IMR-90 (cell line): ENCODE results near the gene CCDC43. TPM values are rescaled to one million over a fixed set of nuclear protein-coding genes. Genes with fewer than 3 reads are reported as not detected.

ENCODE experiments used
- ATAC-seq: fragments of 200-7000 bp; cut with Tn5 transposase; 2 replicates; pipeline ENCODE4 v1.9.1; 2020; ENCODE audit warnings: low read depth, mild to moderate bottlenecking, moderate library complexity
- BruUV-seq: library from RNA; stranded (reverse); fragments of 400-500 nt; replicated peaks from 2 replicates; lab custom pipeline; 2021; lab: Mats Ljungman, UMichigan
- CTCF ChIA-PET: fragments of 300-600 bp; formaldehyde crosslinking; extraction: SDS; loops from one replicate; lab custom pipeline; 2021; ENCODE audit warnings: antibody characterized with exemption; lab: Yijun Ruan, JAX
- POLR2A ChIA-PET: fragments of 300-600 bp; sonication (Branson Sonifier 250); formaldehyde crosslinking; loops from one replicate; lab custom pipeline; 2022; ENCODE audit warnings: antibody characterized with exemption; ENCODE audit not compliant: unreplicated experiment; lab: Charles Lee
- DNase-seq: peaks from one replicate; pipeline ENCODE4 v3.0.0; 2013
- H2AFZ ChIP-seq: replicated peaks from 2 replicates; pipeline ENCODE3; 2013; ENCODE audit warnings: low read length, mild to moderate bottlenecking; ENCODE audit not compliant: poor library complexity
- H2AK5ac ChIP-seq: 2 replicates; pipeline ENCODE4 v1.6.1; 2013; ENCODE audit warnings: low read depth, low read length, inconsistent platforms
- H2AK9ac ChIP-seq: replicated peaks from 2 replicates; pipeline ENCODE3; 2013; ENCODE audit warnings: mild to moderate bottlenecking, low read depth, low read length, moderate library complexity; ENCODE audit not compliant: poor library complexity
- H2BK120ac ChIP-seq: 2 replicates; pipeline ENCODE4 v1.6.1; 2013; ENCODE audit warnings: low read depth, low read length, inconsistent platforms
- H2BK15ac ChIP-seq: 3 replicates; pipeline ENCODE4 v1.6.1; 2013; ENCODE audit warnings: low read depth, low read length, inconsistent platforms
- H2BK20ac ChIP-seq: 2 replicates; pipeline ENCODE4 v1.6.1; 2013; ENCODE audit warnings: low read depth, mild to moderate bottlenecking, inconsistent platforms, low read length, moderate library complexity
- H2BK5ac ChIP-seq: 2 replicates; pipeline ENCODE4 v1.6.1; 2013; ENCODE audit warnings: mild to moderate bottlenecking, low read depth, low read length, inconsistent platforms; ENCODE audit not compliant: poor library complexity, severe bottlenecking
- H3K14ac ChIP-seq: replicated peaks from 2 replicates; pipeline ENCODE4 v1.6.1; 2013; ENCODE audit warnings: low read depth, low read length, inconsistent platforms
- H3K18ac ChIP-seq: 2 replicates; pipeline ENCODE4 v1.6.1; 2013; ENCODE audit warnings: low read depth, low read length, control low read depth
- H3K23ac ChIP-seq: 2 replicates; pipeline ENCODE4 v1.6.1; 2013; ENCODE audit warnings: low read depth, low read length, inconsistent platforms
- H3K27ac ChIP-seq: 2 replicates; pipeline ENCODE4 v1.5.1; 2013; ENCODE audit warnings: mild to moderate bottlenecking, control low read depth, low read length; ENCODE audit not compliant: insufficient read depth
- H3K27me3 ChIP-seq: 2 replicates; pipeline ENCODE4 v1.6.1; 2013; ENCODE audit warnings: low read length; ENCODE audit not compliant: control insufficient read depth, insufficient read depth
- H3K36me3 ChIP-seq: 2 replicates; pipeline ENCODE4 v1.6.1; 2013; ENCODE audit warnings: low read length, mixed read lengths; ENCODE audit not compliant: control insufficient read depth, insufficient read depth
- H3K4ac ChIP-seq: 2 replicates; pipeline ENCODE4 v1.6.1; 2013; ENCODE audit warnings: low read depth, low read length, inconsistent platforms
- H3K4me1 ChIP-seq: 2 replicates; pipeline ENCODE4 v1.6.1; 2013; ENCODE audit warnings: low read length, mixed read lengths; ENCODE audit not compliant: control insufficient read depth, insufficient read depth
- H3K4me2 ChIP-seq: 2 replicates; pipeline ENCODE4 v1.6.1; 2013; ENCODE audit warnings: low read depth, mild to moderate bottlenecking, control low read depth, low read length, moderate library complexity
- H3K4me3 ChIP-seq: 2 replicates; pipeline ENCODE4 v1.5.1; 2013; ENCODE audit warnings: low read depth, mild to moderate bottlenecking, control low read depth, low read length, moderate library complexity; ENCODE audit not compliant: insufficient read depth
- H3K56ac ChIP-seq: 2 replicates; pipeline ENCODE4 v1.6.1; 2013; ENCODE audit warnings: low read length, inconsistent platforms; ENCODE audit not compliant: insufficient read depth; ENCODE audit errors: extremely low read depth
- H3K79me1 ChIP-seq, 2 experiments: 2 replicates each; pipeline ENCODE4 v1.6.1; 2013; ENCODE audit warnings: low read length in 2 of 2, inconsistent platforms in 1 of 2, low read depth in 1 of 2
- H3K9ac ChIP-seq: 2 replicates; pipeline ENCODE4 v1.6.1; 2013; ENCODE audit warnings: low read depth, low read length, control low read depth
- H3K9me1 ChIP-seq: 2 replicates; pipeline ENCODE4 v1.6.1; 2013; ENCODE audit warnings: low read length, inconsistent platforms; ENCODE audit not compliant: insufficient read depth
- H3K9me3 ChIP-seq: 2 replicates; pipeline ENCODE4 v1.6.1; 2013; ENCODE audit warnings: low read length; ENCODE audit not compliant: control insufficient read depth, insufficient read depth
- H4K20me1 ChIP-seq: 2 replicates; pipeline ENCODE4 v1.6.1; 2013; ENCODE audit warnings: low read length, inconsistent platforms; ENCODE audit not compliant: insufficient read depth
- H4K5ac ChIP-seq: 2 replicates; pipeline ENCODE4 v1.6.1; 2013; ENCODE audit warnings: mild to moderate bottlenecking, low read depth, low read length, control low read depth
- H4K8ac ChIP-seq, 2 experiments: 2 replicates each; pipeline ENCODE4 v1.6.1; 2013; ENCODE audit warnings: low read depth in 2 of 2, low read length in 2 of 2, control low read depth in 1 of 2, inconsistent platforms in 1 of 2
- H4K91ac ChIP-seq: 2 replicates; pipeline ENCODE4 v1.6.1; 2013; ENCODE audit warnings: low read depth, low read length, inconsistent platforms; ENCODE audit not compliant: insufficient read depth
- BHLHE40 ChIP-seq: fragments of 150-350 bp; IDR thresholded peaks from 2 replicates; pipeline ENCODE4 v1.6.1; 2016; ENCODE audit warnings: mild to moderate bottlenecking, low read depth, low read length
- CEBPB ChIP-seq: IDR thresholded peaks from 2 replicates; pipeline ENCODE4 v1.6.1; 2012; ENCODE audit warnings: low read depth, low read length, improper control_type of control experiment
- CHD1 ChIP-seq: IDR thresholded peaks from 2 replicates; pipeline ENCODE4 v1.6.1; 2012; ENCODE audit warnings: low read depth, low read length, improper control_type of control experiment
- CTCF ChIP-seq: conservative IDR thresholded peaks from 2 replicates; pipeline ENCODE4 v1.5.1; 2012; ENCODE audit warnings: mild to moderate bottlenecking, low read depth, low read length, improper control_type of control experiment
- ELK1 ChIP-seq: fragments of 150-350 bp; IDR thresholded peaks from 2 replicates; pipeline ENCODE4 v1.6.1; 2016; ENCODE audit warnings: low read depth, mild to moderate bottlenecking, low read length, moderate library complexity, borderline replicate concordance
- FOS ChIP-seq: fragments of 150-350 bp; IDR thresholded peaks from 2 replicates; pipeline ENCODE4 v1.6.1; 2016; ENCODE audit warnings: low read depth, low read length
- MAFK ChIP-seq: IDR thresholded peaks from 2 replicates; pipeline ENCODE4 v1.6.1; 2012; ENCODE audit warnings: low read depth, low read length, improper control_type of control experiment
- MAZ ChIP-seq: IDR thresholded peaks from 2 replicates; pipeline ENCODE4 v1.6.1; 2012; ENCODE audit warnings: low read depth, mild to moderate bottlenecking, low read length, improper control_type of control experiment, moderate library complexity, borderline replicate concordance
- MXI1 ChIP-seq: IDR thresholded peaks from 2 replicates; pipeline ENCODE4 v1.6.1; 2012; ENCODE audit warnings: low read depth, mild to moderate bottlenecking, low read length, moderate library complexity, borderline replicate concordance
- NFE2L2 ChIP-seq: fragments of 150-350 bp; IDR thresholded peaks from 2 replicates; pipeline ENCODE4 v1.6.1; 2016; ENCODE audit warnings: low read depth, mild to moderate bottlenecking, low read length
- POLR2A ChIP-seq: IDR thresholded peaks from 2 replicates; pipeline ENCODE4 v1.6.1; 2012; ENCODE audit warnings: mild to moderate bottlenecking, low read depth, low read length
- RAD21 ChIP-seq: IDR thresholded peaks from 2 replicates; pipeline ENCODE4 v1.6.1; 2012; ENCODE audit warnings: low read length, improper control_type of control experiment
- RCOR1 ChIP-seq: IDR thresholded peaks from 2 replicates; pipeline ENCODE4 v1.6.1; 2012; ENCODE audit warnings: mild to moderate bottlenecking, low read length, improper control_type of control experiment; ENCODE audit not compliant: insufficient replicate concordance
- RFX5 ChIP-seq: IDR thresholded peaks from 2 replicates; pipeline ENCODE4 v1.8.0; 2012; ENCODE audit warnings: low read depth, mild to moderate bottlenecking, low read length, moderate library complexity
- SMC3 ChIP-seq: fragments of 150-350 bp; IDR thresholded peaks from 2 replicates; pipeline ENCODE4 v1.6.1; 2016; ENCODE audit warnings: low read depth, mild to moderate bottlenecking, antibody characterized with exemption, low read length, moderate library complexity
- USF2 ChIP-seq: fragments of 150-350 bp; IDR thresholded peaks from 2 replicates; pipeline ENCODE4 v1.6.1; 2017; ENCODE audit warnings: mild to moderate bottlenecking, antibody characterized with exemption, low read length, low read depth
- WGBS, 2 experiments: methylation state at CpG; one replicate each; pipeline versions ENCODE4 v1.1.5 to v1.1.7; 2013; ENCODE audit warnings: missing lambda C conversion rate in 2 of 2; ENCODE audit not compliant: insufficient read length in 1 of 2; ENCODE audit errors: extremely low coverage in 2 of 2; 5-methylcytosine and 5-hydroxymethylcytosine counted together
- dilution Hi-C: fragments of 300-500 bp; cut with HindIII; formaldehyde crosslinking; loops from one replicate; pipeline ENCODE4 v1.14.3; 2018; ENCODE audit warnings: low sequenced_read_pairs; ENCODE audit not compliant: unreplicated experiment
- in situ Hi-C: fragments of 300-500 bp; cut with MboI; formaldehyde crosslinking; loops from 3 replicates; pipeline ENCODE4 v1.14.3; 2019; ENCODE audit warnings: low sequenced_read_pairs, inconsistent platforms, mixed read lengths
- intact Hi-C: fragments of 100-400 bp; cut with micrococcal nuclease; formaldehyde crosslinking; loops from 2 replicates; pipeline ENCODE4 v1.10.0; 2022
- polyA plus RNA-seq, 3 experiments: library from polyadenylated mRNA; depleted of rRNA; stranded (reverse); fragments of >200 nt; gene quantifications; 2 replicates each; pipeline ENCODE4 v1.2.3, GENCODE V29; 2012; ENCODE audit warnings: low replicate concordance in 1 of 3
- total RNA-seq: library from RNA; depleted of rRNA; stranded (reverse); fragments of >200 nt; gene quantifications from 2 replicates; pipeline ENCODE4 v1.2.3, GENCODE V29; 2012

CCDC43 gene
- total and polyA plus RNA-seq, 2 of the 4 experiments (the other 2 are of a cell fraction): 11.3 to 20.8 TPM

GRCh38 chr17:44642834-44643233 is 46.7 kb downstream of the CCDC43 start:
- POLR2A ChIA-PET: no interaction called here
- BruUV-seq: no TSS peak

More at GRCh38 chr17:44642834-44643233, 46.7 kb downstream of the CCDC43 start:
- Histone ChIP-seq H3K36me3 (no peaks in the 10 kb centered on the region), H2AK9ac (no peak overlapping the region), H3K27me3 (peaks cover 7% of the 10 kb centered on the region), H2BK120ac (no peak overlapping the region), H3K4me2 (no peak overlapping the region), H3K4ac (no peak overlapping the region), H4K5ac (no peak overlapping the region), H4K20me1 (no peaks in the 10 kb centered on the region), H3K9me3 (no peaks in the 10 kb centered on the region), H3K9ac (no peak overlapping the region), H3K56ac (no peak overlapping the region), H3K4me3 (no peak overlapping the region), H3K79me1 (no peaks in the 10 kb centered on the region), H3K23ac (no peak overlapping the region), H4K8ac (no peak overlapping the region), H2BK5ac (no peak overlapping the region), H3K18ac (no peak overlapping the region), H3K9me1 (no peaks in the 10 kb centered on the region), H2BK20ac (no peak overlapping the region), H3K27ac (no peak overlapping the region), H3K4me1 (no peaks in the 10 kb centered on the region), H2AFZ (no peak overlapping the region), H2AK5ac (no peak overlapping the region), H2BK15ac (no peak overlapping the region), H4K91ac (no peak overlapping the region), H3K14ac (no peak overlapping the region)
- intact Hi-C loops (no loop called here), dilution Hi-C loops (no loop called here), in situ Hi-C loops (loop anchor here (10.0 to 25.0 kb wide), 2 partner anchors 238 to 431 kb away; partner anchors contain the start of gene UBTF)
- CTCF ChIA-PET: no interaction called here
- TF ChIP-seq CTCF (no peak), CHD1 (no peak), MXI1 (no peak), POLR2A (no peak), NFE2L2 (no peak), ELK1 (no peak), SMC3 (no peak), FOS (no peak), RAD21 (no peak), CEBPB (no peak), BHLHE40 (no peak), MAZ (no peak), MAFK (no peak), USF2 (no peak), RFX5 (no peak), RCOR1 (no peak)
- no peak for DNase-seq
- no peak for ATAC-seq
- 0% methylated on average over 1 of the region's 7 CpGs; no CpG with 5 or more reads in 1 of the 2 experiments for WGBS, 2 experiments
